ENCODE data around the gene BAX.

Gene BAX

DNA sequence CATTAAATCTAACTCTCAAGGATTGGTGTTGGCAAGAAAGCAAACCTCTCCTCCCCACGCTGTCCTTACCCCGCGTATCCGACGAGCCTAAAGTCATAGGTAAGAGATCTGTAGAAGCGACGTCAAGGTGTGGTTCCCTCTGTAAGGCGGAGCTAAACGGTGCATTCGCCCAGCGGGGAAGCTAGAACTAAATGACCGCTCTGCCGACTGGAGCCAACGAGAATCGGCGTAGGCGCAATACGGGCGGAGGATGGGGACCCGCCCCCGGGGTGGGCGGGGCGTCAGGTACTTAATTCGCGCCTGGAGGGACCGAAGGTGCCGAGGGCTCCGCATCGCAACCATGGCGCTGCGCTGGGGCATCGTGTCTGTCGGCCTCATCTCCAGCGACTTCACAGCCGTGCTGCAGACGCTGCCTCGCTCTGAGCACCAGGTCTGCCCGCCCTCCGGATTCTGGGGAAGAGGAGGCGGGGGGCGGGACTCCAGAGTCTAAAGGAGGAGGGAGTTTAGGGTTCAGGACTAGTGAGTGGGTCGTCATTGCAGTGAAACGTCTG, 21.2 kb upstream of the BAX start, which contains the start of gene DHDH:
Gene DHDH, plus strand, starts transcription at position 318 of the 551 bp plus-strand sequence. Its CDS starts 23 bp downstream, at position 341.
- DNase-seq, result peak in 1 of 2 experiments; percentile 59

GRCh38 chr19:48934837-48935236, 19.8 kb upstream of the BAX start:
- no peak for DNase-seq

DNA sequence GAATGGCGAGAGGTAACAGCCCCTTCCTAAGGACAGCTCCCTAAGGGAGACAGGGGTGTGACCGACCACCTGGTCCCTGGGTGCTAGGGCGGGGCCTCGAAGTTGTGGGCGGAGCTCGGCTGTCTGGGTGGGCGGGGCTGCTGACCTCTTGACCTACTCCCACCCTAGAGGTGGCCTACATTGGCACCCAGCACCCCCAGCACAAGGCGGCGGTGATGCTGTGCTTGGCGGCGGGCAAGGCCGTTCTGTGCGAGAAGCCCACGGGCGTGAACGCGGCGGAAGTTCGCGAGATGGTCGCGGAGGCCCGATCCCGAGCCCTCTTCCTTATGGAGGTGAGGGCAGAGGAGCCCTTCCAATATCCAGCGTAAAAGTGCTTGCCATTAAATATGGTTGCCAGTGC, 18.8 kb upstream of the BAX start:
- DNase-seq, result no peak

DNA sequence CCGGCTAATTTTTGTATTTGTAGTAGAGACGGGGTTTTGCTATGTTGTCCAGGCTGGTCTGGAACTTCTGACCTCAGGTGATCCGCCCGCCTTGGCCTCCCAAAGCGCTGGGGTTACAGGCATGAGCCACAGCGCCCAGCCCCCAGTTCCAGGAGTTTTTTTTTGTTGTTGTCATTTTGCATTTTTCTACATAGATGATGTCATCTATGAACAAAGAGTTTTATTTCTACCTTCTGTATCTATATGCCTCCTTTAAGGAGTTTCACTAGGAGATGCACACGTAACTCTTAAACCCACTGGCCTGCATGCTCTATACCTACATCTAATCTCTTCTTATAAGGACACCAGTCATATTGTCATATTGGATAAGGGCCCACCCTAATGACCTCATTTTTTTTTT, 16.4 kb upstream of the BAX start:
- no peak for DNase-seq

DNA sequence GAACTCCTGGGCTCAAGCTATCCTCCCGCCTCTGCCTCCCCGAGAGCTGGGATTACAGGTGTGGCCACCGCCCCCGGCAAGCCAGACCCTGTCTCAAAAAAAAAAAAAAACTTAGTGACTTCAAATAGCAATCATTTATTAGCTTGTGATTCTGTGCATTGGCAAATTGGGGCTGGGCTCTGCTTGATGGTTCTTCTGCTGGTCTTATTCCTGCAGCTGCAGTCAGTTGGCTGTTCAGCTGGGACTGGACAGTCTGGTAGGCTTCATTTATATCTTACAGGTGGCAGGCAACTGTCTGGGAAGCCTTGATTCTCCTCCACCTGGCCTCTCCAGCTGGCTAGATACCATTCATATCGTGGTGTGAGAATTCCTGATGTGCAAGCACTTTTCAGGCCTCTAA, 13.8 kb upstream of the BAX start:
- DNase-seq, result no peak

- no peak for DNase-seq
Measured at GRCh38 chr19:48943081-48943480, 11.6 kb upstream of the BAX start.

GRCh38 chr19:48945415-48945814, 9.3 kb upstream of the BAX start:
- DNase-seq, result no peak

- no peak for DNase-seq
Measured at GRCh38 chr19:48945817-48946216, 8.9 kb upstream of the BAX start.

GRCh38 chr19:48946463-48947257, 8.0 kb upstream of the BAX start:
- no peak for DNase-seq

DNA sequence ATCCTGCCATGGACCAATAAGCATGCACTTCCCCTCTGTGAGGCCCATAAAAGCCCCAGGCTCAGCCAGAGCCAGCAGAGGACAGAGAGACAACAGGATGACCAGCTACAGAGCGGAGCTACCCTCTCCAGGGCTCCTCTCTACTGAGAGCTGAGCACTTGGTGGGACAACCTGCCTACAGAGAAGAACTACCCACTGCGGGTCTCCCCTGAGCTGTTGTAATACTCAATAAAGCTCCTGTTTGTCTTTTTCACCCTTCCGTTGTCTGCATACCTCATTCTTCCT, 7.5 kb upstream of the BAX start:
- DNase-seq, result no peak

DNA sequence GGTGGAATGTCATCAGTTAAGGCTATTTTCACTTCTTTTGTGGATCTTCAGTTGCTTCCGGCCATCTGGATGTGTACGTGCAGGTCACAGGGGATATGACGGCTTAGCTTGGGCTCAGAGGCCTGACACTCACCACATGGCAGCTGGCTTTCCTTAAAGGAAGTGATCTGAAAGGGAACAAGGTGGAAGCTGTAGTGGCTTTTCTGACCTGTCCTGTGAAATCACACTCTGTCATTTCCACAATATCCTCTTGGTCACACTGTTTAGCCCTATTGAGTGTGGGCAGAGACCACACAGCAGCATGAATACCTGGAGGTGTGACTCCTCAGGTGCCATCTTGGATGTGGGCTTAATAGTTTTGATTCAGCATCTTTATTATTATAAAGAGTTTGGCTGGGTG, 4.5 kb upstream of the BAX start:
- DNase-seq, result no peak

DNA sequence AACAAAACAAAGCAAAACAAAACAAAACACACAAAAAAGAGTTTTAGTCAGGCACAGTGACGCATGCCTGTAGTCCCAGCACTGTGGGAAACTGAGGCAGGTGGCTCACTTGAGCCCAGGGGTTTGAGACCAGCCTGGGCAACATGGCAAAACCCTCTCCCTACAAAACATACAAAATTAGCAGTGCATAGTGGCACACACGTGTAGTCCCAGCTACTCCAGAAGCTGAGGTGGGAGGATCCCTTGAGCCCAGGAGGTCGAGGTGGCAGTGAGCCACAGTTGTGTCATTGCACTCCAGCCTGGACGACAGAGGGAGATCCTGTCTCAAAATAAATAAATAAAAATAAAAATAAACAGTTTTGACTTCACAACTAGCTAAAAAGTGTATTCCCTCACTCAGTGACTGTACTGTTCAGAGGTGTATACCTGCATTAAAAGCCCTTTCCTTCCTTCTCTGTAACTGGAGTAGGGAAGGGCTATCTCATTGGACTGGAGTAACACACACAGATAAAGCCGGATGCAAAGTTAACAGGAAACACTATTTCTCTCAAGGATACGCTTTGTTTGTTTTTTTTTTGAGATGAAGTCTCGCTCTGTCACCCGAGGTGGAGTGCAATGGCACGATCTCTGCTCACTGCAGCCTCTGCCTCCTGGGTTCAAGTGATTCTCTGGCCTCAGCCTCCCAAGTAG, 3.7 kb upstream of the BAX start:
- DNase-seq, result no peak

DNA sequence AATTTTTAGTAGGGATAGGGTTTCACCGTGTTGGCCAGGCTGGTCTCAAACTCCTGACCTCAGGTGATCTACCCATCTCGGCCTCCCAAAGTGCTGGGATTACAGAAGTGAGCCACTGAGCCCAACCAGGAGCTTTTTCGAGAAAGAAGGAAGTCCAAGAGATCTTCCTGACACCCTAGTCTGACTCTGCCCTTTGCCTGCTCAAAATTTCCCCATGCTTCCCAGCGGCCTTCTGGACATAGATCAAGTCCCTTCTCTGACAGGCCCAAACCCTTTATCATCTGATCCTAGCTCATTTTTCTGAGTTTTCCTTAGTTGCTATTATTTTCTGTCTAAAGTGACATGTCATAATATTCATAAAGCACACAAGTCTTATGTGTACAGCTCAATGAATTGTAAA, 1.5 kb upstream of the BAX start:
- DNase-seq, result no peak

DNA sequence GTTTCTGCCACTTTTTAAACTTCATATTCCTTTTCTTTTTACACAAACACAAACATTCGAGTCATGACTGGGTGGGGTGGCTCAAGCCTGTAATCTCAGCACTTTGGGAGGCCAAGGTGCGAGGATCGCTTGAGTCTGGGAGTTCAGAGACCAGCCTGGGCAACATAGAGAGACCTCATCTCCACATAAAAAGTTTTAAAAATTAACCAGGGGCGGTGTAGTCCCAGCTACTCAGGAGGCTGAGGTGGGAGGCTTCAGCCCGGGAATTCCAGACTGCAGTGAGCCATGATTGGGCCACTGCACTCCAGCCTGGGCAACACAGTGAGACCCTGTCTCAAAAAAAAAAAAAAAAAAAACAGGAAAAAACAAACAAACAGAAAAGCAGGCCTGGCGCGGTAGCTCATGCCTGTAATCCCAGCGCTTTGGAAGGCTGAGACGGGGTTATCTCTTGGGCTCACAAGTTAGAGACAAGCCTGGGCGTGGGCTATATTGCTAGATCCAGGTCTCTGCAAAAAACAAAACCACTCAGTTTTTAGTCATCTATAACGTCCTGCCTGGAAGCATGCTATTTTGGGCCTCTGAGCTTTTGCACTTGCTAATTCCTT, 583 bp upstream of the BAX start:
- DNase-seq, result no peak

- no peak for DNase-seq
Measured at GRCh38 chr19:48955308-48955958, 758 bp downstream of the BAX start.

- no peak for DNase-seq
Measured at GRCh38 chr19:48958006-48958405, 3.3 kb downstream of the BAX start.

DNA sequence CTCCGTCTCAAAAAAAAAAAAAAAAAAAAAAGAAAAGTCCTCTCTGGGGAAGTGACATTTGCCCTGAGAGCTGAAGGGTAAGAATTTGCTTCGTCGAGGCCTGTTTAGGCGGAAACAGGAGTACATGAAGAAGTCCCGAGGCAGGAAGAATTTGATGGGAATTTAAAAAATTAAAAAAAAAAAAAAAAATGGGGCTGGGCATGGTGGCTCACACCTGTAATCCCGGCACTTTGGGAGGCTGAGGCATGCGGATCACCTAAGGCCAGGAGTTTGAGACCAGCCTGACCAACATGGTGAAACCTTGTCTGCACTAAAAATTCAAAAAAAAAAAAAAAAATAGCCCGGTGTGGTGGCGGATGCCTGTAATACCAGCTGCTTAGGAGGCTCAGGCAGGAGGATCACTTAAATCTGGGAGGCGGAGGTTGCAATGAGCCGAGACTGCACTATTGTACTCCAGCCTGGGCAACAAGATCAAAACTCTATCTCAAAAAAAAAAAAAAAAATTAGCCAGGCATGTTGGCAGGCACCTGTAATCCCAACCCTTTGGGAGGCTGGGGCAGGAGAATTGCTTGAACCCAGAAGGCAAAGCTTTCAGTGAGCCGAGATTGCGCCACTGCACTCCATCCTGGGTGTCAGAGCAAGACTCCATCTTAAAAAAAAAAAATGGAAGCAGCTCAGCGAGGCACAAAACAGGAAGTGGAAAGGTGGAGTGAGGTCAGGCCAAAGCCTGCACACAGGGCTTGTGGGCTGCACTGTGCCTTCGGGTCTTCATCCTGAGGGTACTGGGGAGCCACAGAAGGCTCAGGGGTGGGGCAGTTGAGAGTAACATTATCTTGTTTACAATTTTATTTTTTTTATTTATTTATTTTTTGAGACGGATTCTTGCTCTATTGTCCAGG, 4.9 kb downstream of the BAX start:
- no peak for DNase-seq

GRCh38 chr19:48961051-48961649, 6.5 kb downstream of the BAX start:
- DNase-seq, result no peak

- DNase-seq, result no peak
Measured at GRCh38 chr19:48961673-48962028, 7.0 kb downstream of the BAX start.

- DNase-seq, result peak in 1 of 2 experiments; percentile 48
Measured at GRCh38 chr19:48962029-48962848, 7.6 kb downstream of the BAX start.

DNA sequence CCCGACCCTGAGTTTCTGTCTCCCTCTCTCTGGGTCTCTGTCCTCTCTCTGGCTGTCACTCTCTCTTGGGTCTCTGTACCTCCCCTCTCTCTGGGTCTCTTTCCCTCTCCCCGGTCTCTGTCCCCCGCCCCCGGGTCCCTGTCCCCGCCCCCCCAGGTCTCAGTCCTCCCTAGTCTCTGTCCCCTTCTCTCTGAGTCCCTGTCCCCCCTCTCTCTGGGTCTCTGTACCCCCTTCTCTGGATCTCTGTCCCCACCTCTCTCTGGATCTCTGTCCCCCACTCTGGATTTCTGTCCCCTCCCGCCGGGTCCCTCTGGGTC, 8.1 kb downstream of the BAX start:
- DNase-seq, result no peak

Data from SW 1271 (cell line).